ENCODE measurements around the gene TDRD15. TPM values are rescaled to one million over a fixed set of nuclear protein-coding genes. Genes with fewer than 3 reads are reported as not detected.
"Not testable (repeated sequence)": the region's sequence is repeated elsewhere in the genome, so short reads cannot be mapped to it uniquely, and the experiment has no call there.

Gene TDRD15
- total and polyA plus RNA-seq, 4 donors, result 0.09 to 0.75 (median 0.42) TPM

DNA sequence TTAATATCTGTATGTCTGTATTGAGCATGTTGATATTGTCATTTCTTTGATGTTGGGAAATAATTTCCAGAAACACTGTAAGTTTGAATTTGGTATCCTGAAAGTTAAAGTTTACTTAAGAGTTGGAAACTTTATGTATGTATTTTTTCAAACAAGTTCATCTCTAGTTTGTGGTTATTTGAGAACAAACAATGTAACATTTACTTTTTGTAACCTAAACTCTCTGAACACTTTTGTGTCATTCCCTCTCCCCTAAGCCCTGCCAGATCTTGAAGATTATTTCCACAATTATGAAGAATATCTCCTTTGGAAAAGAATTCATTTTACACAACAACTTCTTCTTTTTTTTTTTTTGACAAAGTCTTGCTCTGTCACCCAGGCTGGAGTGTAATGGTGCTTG lies 24.9 kb downstream of the TDRD15 start:
- Histone ChIP-seq H3K9me3 (ENCODE audit: control insufficient read depth in 4 of 4, low read length in 3 of 4) (no peaks in the 10 kb centered on the region), H3K36me3 (ENCODE audit: control insufficient read depth in 4 of 4, insufficient read depth in 3 of 4, low read depth in 1 of 4, low read length in 3 of 4) (no peaks in the 10 kb centered on the region), H3K4me1 (ENCODE audit: control insufficient read depth in 4 of 4, insufficient read depth in 4 of 4, low read length in 3 of 4) (no peaks in the 10 kb centered on the region), H3K9ac (ENCODE audit: low read depth in 1 of 2, low read length in 2 of 2) (no peak overlapping the region), H3K4me3 (ENCODE audit: low read depth in 1 of 3, low read length in 3 of 3) (no peak overlapping the region), H3K27me3 (ENCODE audit: control insufficient read depth in 4 of 4, insufficient read depth in 4 of 4, low read length in 3 of 4) (no peaks in the 10 kb centered on the region), H3K27ac (ENCODE audit: low read depth in 1 of 2, low read length in 2 of 2) (no peak overlapping the region)
- TF ChIP-seq TAF1 (conservative IDR thresholded peaks at IDR 0.05) (no peak), ATF3 (IDR thresholded peaks at IDR 0.05) (no peak), HNF4G (IDR thresholded peaks at IDR 0.05) (no peak), RXRA (IDR thresholded peaks at IDR 0.05) (no peak), YY1 (IDR thresholded peaks at IDR 0.05) (no peak), SP1 (IDR thresholded peaks at IDR 0.05) (no peak), GABPA (IDR thresholded peaks at IDR 0.05 in 1 of 2, conservative IDR thresholded peaks at IDR 0.05 in 1 of 2) (no peak), NR2F2 (IDR thresholded peaks at IDR 0.05) (no peak), EGR1 (IDR thresholded peaks at IDR 0.05; ENCODE audit: low read depth in 2 of 2) (no peak), FOXA2 (IDR thresholded peaks at IDR 0.05) (no peak), MAX (IDR thresholded peaks at IDR 0.05) (no peak), HNF4A (conservative IDR thresholded peaks at IDR 0.05) (no peak), FOXA1 (IDR thresholded peaks at IDR 0.05) (no peak), RAD21 (IDR thresholded peaks at IDR 0.05) (no peak), JUND (IDR thresholded peaks at IDR 0.05) (no peak)
- TF ChIP-seq, protein P1, sequence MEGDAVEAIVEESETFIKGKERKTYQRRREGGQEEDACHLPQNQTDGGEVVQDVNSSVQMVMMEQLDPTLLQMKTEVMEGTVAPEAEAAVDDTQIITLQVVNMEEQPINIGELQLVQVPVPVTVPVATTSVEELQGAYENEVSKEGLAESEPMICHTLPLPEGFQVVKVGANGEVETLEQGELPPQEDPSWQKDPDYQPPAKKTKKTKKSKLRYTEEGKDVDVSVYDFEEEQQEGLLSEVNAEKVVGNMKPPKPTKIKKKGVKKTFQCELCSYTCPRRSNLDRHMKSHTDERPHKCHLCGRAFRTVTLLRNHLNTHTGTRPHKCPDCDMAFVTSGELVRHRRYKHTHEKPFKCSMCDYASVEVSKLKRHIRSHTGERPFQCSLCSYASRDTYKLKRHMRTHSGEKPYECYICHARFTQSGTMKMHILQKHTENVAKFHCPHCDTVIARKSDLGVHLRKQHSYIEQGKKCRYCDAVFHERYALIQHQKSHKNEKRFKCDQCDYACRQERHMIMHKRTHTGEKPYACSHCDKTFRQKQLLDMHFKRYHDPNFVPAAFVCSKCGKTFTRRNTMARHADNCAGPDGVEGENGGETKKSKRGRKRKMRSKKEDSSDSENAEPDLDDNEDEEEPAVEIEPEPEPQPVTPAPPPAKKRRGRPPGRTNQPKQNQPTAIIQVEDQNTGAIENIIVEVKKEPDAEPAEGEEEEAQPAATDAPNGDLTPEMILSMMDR (IDR thresholded peaks at IDR 0.05; ENCODE audit: low read depth, low read length, missing input control), result no peak
- TF ChIP-seq, protein P2, sequence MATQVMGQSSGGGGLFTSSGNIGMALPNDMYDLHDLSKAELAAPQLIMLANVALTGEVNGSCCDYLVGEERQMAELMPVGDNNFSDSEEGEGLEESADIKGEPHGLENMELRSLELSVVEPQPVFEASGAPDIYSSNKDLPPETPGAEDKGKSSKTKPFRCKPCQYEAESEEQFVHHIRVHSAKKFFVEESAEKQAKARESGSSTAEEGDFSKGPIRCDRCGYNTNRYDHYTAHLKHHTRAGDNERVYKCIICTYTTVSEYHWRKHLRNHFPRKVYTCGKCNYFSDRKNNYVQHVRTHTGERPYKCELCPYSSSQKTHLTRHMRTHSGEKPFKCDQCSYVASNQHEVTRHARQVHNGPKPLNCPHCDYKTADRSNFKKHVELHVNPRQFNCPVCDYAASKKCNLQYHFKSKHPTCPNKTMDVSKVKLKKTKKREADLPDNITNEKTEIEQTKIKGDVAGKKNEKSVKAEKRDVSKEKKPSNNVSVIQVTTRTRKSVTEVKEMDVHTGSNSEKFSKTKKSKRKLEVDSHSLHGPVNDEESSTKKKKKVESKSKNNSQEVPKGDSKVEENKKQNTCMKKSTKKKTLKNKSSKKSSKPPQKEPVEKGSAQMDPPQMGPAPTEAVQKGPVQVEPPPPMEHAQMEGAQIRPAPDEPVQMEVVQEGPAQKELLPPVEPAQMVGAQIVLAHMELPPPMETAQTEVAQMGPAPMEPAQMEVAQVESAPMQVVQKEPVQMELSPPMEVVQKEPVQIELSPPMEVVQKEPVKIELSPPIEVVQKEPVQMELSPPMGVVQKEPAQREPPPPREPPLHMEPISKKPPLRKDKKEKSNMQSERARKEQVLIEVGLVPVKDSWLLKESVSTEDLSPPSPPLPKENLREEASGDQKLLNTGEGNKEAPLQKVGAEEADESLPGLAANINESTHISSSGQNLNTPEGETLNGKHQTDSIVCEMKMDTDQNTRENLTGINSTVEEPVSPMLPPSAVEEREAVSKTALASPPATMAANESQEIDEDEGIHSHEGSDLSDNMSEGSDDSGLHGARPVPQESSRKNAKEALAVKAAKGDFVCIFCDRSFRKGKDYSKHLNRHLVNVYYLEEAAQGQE (IDR thresholded peaks at IDR 0.05), result no peak
- TF ChIP-seq, protein P3, sequence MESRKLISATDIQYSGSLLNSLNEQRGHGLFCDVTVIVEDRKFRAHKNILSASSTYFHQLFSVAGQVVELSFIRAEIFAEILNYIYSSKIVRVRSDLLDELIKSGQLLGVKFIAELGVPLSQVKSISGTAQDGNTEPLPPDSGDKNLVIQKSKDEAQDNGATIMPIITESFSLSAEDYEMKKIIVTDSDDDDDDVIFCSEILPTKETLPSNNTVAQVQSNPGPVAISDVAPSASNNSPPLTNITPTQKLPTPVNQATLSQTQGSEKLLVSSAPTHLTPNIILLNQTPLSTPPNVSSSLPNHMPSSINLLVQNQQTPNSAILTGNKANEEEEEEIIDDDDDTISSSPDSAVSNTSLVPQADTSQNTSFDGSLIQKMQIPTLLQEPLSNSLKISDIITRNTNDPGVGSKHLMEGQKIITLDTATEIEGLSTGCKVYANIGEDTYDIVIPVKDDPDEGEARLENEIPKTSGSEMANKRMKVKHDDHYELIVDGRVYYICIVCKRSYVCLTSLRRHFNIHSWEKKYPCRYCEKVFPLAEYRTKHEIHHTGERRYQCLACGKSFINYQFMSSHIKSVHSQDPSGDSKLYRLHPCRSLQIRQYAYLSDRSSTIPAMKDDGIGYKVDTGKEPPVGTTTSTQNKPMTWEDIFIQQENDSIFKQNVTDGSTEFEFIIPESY (IDR thresholded peaks at IDR 0.05), result no peak
- no peak for DNase-seq (ENCODE audit: low spot score)

DNA sequence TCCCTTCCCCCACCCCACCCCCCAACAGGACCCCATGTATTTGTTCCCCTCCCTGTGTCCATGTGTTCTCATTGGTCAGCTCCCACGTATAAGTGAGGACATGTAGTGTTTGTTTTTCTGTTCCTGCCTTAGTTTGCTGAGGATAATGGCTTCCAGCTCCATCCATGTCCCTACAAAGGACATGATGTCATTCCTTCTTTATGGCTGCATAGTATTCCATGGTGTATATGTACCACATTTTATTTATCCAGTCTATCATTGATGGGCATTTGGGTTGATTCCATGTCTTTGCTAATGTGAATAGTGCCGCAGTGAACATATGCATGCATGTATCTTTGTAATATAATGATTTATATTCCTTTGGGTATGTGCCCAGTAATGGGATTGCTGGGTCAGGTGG lies 27.5 kb downstream of the TDRD15 start:
- H3K4me3 ChIP-seq (ENCODE audit: low read depth in 1 of 3, low read length in 3 of 3), result not testable (repeated sequence)
- 68% methylated on average over 2 of the region's 2 CpGs for WGBS

More for the DNA sequence above, 27.5 kb downstream of the TDRD15 start:
- H3K36me3 ChIP-seq (ENCODE audit: control insufficient read depth in 4 of 4, insufficient read depth in 3 of 4, low read depth in 1 of 4, low read length in 3 of 4); H3K4me1 ChIP-seq (ENCODE audit: control insufficient read depth in 4 of 4, insufficient read depth in 4 of 4, low read length in 3 of 4); H3K27me3 ChIP-seq (ENCODE audit: control insufficient read depth in 4 of 4, insufficient read depth in 4 of 4, low read length in 3 of 4); DNase-seq (ENCODE audit: low spot score); H3K27ac ChIP-seq (ENCODE audit: low read depth in 1 of 2, low read length in 2 of 2); H3K9me3 ChIP-seq (ENCODE audit: control insufficient read depth in 4 of 4, low read length in 3 of 4); H3K9ac ChIP-seq (ENCODE audit: low read depth in 1 of 2, low read length in 2 of 2): not testable (repeated sequence)
